Activated B cell treated with CpG ODN at 0.5 μM for 24 hours (primary cell): Measurements from ENCODE around the gene TGM6. TPM values are rescaled to one million over a fixed set of nuclear protein-coding genes. Genes with fewer than 3 reads are reported as not detected.

ENCODE experiments used
- ATAC-seq: fragments of 200-7000 bp; cut with Tn5 transposase; one replicate; pipeline ENCODE4 v1.10.0; 2021; ENCODE audit warnings: low read depth, mild to moderate bottlenecking, moderate library complexity
- CTCF ChIA-PET: fragments of 350-600 bp; sonication (Branson Sonifier 250); formaldehyde crosslinking; loops from one replicate; lab custom pipeline; 2021; ENCODE audit warnings: antibody characterized with exemption; lab: Charles Lee
- POLR2A ChIA-PET: fragments of 350-600 bp; sonication (Branson Sonifier 250); formaldehyde crosslinking; loops from one replicate; lab custom pipeline; 2021; ENCODE audit warnings: antibody characterized with exemption; lab: Charles Lee
- DNase-seq: peaks from one replicate; pipeline ENCODE4 v3.0.0; 2022
- H3K27ac Mint-ChIP-seq: one replicate; pipeline ENCODE4 v1.8.0; 2020; ENCODE audit warnings: mixed read lengths
- H3K27me3 Mint-ChIP-seq: one replicate; pipeline ENCODE4 v1.8.0; 2021; ENCODE audit warnings: mixed read lengths
- H3K36me3 Mint-ChIP-seq: one replicate; pipeline ENCODE4 v1.8.0; 2021; ENCODE audit warnings: low read depth, mixed read lengths
- H3K4me1 Mint-ChIP-seq: one replicate; pipeline ENCODE4 v1.8.0; 2021; ENCODE audit warnings: mixed read lengths
- H3K4me3 Mint-ChIP-seq: one replicate; pipeline ENCODE4 v1.8.0; 2020; ENCODE audit warnings: mild to moderate bottlenecking, mixed read lengths
- H3K9me3 Mint-ChIP-seq: one replicate; pipeline ENCODE4 v1.8.0; 2020; ENCODE audit warnings: mixed read lengths
- intact Hi-C: fragments of 100-400 bp; cut with micrococcal nuclease; formaldehyde crosslinking; loops from one replicate; pipeline ENCODE4 v1.15.1; 2024
- total RNA-seq: library from RNA; stranded (reverse); gene quantifications from 2 replicates; pipeline ENCODE4 v1.2.3, GENCODE V29; 2022
- TF ChIP-seq, protein P1 (sequence below): fragments of 200-600 bp; IDR thresholded peaks from one replicate; pipeline ENCODE4 v1.8.0; 2022; ENCODE audit warnings: antibody characterized with exemption, mild to moderate bottlenecking

The TGM6 gene
- total RNA-seq, 1 donor from 2014 or later, result not detected

DNA sequence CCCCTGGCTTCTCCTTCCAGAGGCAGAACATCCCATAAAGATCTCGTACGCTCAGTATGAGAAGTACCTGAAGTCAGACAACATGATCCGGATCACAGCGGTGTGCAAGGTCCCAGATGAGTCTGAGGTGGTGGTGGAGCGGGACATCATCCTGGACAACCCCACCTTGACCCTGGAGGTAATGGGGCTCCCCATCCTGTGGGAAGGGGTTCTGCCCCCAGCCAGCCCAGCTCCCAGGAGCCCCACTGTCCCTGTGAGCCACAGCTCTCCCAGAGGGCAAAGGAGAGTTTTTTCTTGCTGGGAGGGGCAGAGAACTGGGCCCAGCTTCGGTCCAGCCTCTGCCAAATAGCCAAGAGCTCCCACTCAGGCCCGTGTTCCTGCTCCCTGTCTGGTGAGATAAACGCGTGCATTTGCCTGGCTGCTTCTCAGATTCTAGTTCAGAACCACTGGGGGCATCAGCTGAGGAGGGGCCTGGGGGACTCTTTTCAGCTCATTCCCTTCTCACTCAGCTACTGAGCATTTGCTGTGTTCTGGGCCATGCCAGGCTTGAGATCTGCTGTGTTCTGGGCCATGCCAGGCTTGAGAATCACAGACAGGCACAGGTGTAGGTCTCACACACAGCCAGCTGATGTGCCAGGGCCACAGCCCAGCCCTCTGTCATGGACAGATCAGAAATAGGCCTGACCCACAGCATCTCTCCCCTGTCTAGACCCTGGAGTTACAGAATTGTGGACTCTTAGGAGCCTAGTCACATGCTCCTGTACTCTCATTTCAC lies 45.4 kb upstream of the TGM6 start:
- intact Hi-C loops, result no loop called here
- ATAC-seq (no peak), DNase-seq (no peak)
- ChIA-PET CTCF (no interaction called here), POLR2A (no interaction called here)
- TF ChIP-seq, protein P1, sequence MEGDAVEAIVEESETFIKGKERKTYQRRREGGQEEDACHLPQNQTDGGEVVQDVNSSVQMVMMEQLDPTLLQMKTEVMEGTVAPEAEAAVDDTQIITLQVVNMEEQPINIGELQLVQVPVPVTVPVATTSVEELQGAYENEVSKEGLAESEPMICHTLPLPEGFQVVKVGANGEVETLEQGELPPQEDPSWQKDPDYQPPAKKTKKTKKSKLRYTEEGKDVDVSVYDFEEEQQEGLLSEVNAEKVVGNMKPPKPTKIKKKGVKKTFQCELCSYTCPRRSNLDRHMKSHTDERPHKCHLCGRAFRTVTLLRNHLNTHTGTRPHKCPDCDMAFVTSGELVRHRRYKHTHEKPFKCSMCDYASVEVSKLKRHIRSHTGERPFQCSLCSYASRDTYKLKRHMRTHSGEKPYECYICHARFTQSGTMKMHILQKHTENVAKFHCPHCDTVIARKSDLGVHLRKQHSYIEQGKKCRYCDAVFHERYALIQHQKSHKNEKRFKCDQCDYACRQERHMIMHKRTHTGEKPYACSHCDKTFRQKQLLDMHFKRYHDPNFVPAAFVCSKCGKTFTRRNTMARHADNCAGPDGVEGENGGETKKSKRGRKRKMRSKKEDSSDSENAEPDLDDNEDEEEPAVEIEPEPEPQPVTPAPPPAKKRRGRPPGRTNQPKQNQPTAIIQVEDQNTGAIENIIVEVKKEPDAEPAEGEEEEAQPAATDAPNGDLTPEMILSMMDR, result no peak
- no peaks in the 10 kb centered on the region for H3K4me1 Mint-ChIP-seq
- peaks cover 15% of the 10 kb centered on the region for H3K27me3 Mint-ChIP-seq
- H3K4me3 Mint-ChIP-seq, result no peak overlapping the region
- H3K9me3 Mint-ChIP-seq, result no peaks in the 10 kb centered on the region
- H3K27ac Mint-ChIP-seq, result no peak overlapping the region
- H3K36me3 Mint-ChIP-seq, result no peaks in the 10 kb centered on the region

- intact Hi-C loops, result no loop called here
- Mint-ChIP-seq H3K4me1 (no peaks in the 10 kb centered on the region), H3K9me3 (no peaks in the 10 kb centered on the region), H3K4me3 (no peak overlapping the region), H3K27ac (no peak overlapping the region), H3K27me3 (peaks cover 19% of the 10 kb centered on the region), H3K36me3 (no peaks in the 10 kb centered on the region)
- CTCF ChIA-PET, result no interaction called here
- DNase-seq, result no peak
- no peak for ATAC-seq
- TF ChIP-seq, protein P1, result no peak
- POLR2A ChIA-PET, result no interaction called here
These were observed 44.2 kb upstream of the TGM6 start for GRCh38 chr20:2336471-2336870.

GRCh38 chr20:2337142-2337541 lies 43.6 kb upstream of the TGM6 start:
- Mint-ChIP-seq H3K4me1 (no peaks in the 10 kb centered on the region), H3K9me3 (no peaks in the 10 kb centered on the region), H3K4me3 (no peak overlapping the region), H3K27me3 (peaks cover 22% of the 10 kb centered on the region), H3K36me3 (no peaks in the 10 kb centered on the region), H3K27ac (no peak overlapping the region)
- CTCF ChIA-PET, result no interaction called here
- intact Hi-C loops, result no loop called here
- TF ChIP-seq, protein P1, result no peak
- ATAC-seq (no peak), DNase-seq (no peak)
- POLR2A ChIA-PET, result no interaction called here

- CTCF ChIA-PET, result interaction anchor here (0.9 kb wide), 1 partner anchor 131 kb away, joined by 3 read pairs; no protein-coding TSS in a partner anchor
- ATAC-seq, result no peak
- no peak overlapping the region for H3K27ac Mint-ChIP-seq
- no peaks in the 10 kb centered on the region for H3K36me3 Mint-ChIP-seq
- H3K9me3 Mint-ChIP-seq, result no peaks in the 10 kb centered on the region
- TF ChIP-seq, protein P1, result no peak
- no peaks in the 10 kb centered on the region for H3K4me1 Mint-ChIP-seq
- intact Hi-C loops, result no loop called here
- POLR2A ChIA-PET, result no interaction called here
- H3K4me3 Mint-ChIP-seq, result no peak overlapping the region
- DNase-seq, result no peak
- peaks cover 24% of the 10 kb centered on the region for H3K27me3 Mint-ChIP-seq
These were observed 42.2 kb upstream of the TGM6 start for GRCh38 chr20:2338411-2339066.

GRCh38 chr20:2340136-2340535 lies 40.6 kb upstream of the TGM6 start:
- H3K36me3 Mint-ChIP-seq, result no peaks in the 10 kb centered on the region
- TF ChIP-seq, protein P1, result no peak
- no peaks in the 10 kb centered on the region for H3K9me3 Mint-ChIP-seq
- H3K4me1 Mint-ChIP-seq, result no peaks in the 10 kb centered on the region
- ATAC-seq (no peak), DNase-seq (no peak)
- CTCF ChIA-PET, result no interaction called here
- H3K27me3 Mint-ChIP-seq, result peaks cover 20% of the 10 kb centered on the region
- POLR2A ChIA-PET, result no interaction called here
- no peak overlapping the region for H3K27ac Mint-ChIP-seq
- H3K4me3 Mint-ChIP-seq, result no peak overlapping the region
- intact Hi-C loops, result no loop called here
